Endothelial cell of umbilical vein (primary cell): ENCODE measurements around the gene KCNS3. TPM values are rescaled to one million over a fixed set of nuclear protein-coding genes. Genes with fewer than 3 reads are reported as not detected.

Experiments
- BruUV-seq: library from RNA; stranded (reverse); fragments of 400-500 nt; replicated peaks from 2 replicates; lab custom pipeline; 2021; lab: Mats Ljungman, UMichigan
- CTCF ChIA-PET: fragments of 300-600, 350-600 bp; sonication (Branson Sonifier 250); formaldehyde crosslinking; loops from one replicate; lab custom pipeline; 2021; ENCODE audit warnings: antibody characterized with exemption, inconsistent platforms; lab: Charles Lee
- POLR2A ChIA-PET: fragments of 300-600, 350-600 bp; sonication (Branson Sonifier 250); formaldehyde crosslinking; loops from one replicate; lab custom pipeline; 2021; ENCODE audit warnings: antibody characterized with exemption, inconsistent platforms; lab: Charles Lee
- DNase-seq: peaks from one replicate; pipeline ENCODE4 v3.0.0-alpha.2; 2011; ENCODE audit warnings: low read depth, low spot score
- FAIRE-seq: peaks from 2 replicates; lab custom pipeline; 2011; peaks lifted over from hg19 to GRCh38; lab: Jason Lieb, UNC
- H2AFZ ChIP-seq: 2 replicates; pipeline ENCODE4 v1.6.0; 2012; ENCODE audit warnings: low read depth, low read length, control low read depth, inconsistent platforms
- H3K27ac ChIP-seq: 2 replicates; pipeline ENCODE4 v1.5.1; 2011; ENCODE audit warnings: low read depth, mild to moderate bottlenecking, control low read depth, low read length, moderate library complexity; ENCODE audit not compliant: insufficient read depth
- H3K27me3 ChIP-seq, 2 experiments: 2 replicates each; pipeline versions ENCODE4 v1.6.0 to v1.6.1; 2011; ENCODE audit warnings: low read length in 2 of 2, mixed read lengths in 1 of 2; ENCODE audit not compliant: control insufficient read depth in 2 of 2, insufficient read depth in 2 of 2
- H3K36me3 ChIP-seq, 2 experiments: 2 replicates in 1 of 2; 3 replicates in 1 of 2; pipeline ENCODE4 v1.5.1; 2011; ENCODE audit warnings: low read length in 2 of 2, mild to moderate bottlenecking in 1 of 2, moderate library complexity in 1 of 2; ENCODE audit not compliant: control insufficient read depth in 2 of 2, insufficient read depth in 2 of 2; ENCODE audit errors: extremely low read depth in 1 of 2
- H3K4me1 ChIP-seq: 3 replicates; pipeline ENCODE4 v1.5.1; 2011; ENCODE audit warnings: mild to moderate bottlenecking, low read length; ENCODE audit not compliant: control insufficient read depth, insufficient read depth; ENCODE audit errors: extremely low read depth
- H3K4me2 ChIP-seq: 2 replicates; pipeline ENCODE4 v1.6.1; 2011; ENCODE audit warnings: low read length, control low read depth, mixed read lengths; ENCODE audit not compliant: insufficient read depth
- H3K4me3 ChIP-seq, 3 experiments: fragments of 200-600 bp in 1 of 3; sonication (generic), shearing (Covaris generic) in 1 of 3; replicated peaks in 1 of 3; 2 replicates each; pipeline ENCODE4 v1.5.1; 2011 to 2016; ENCODE audit warnings: control low read depth in 3 of 3, low read length in 3 of 3, mild to moderate bottlenecking in 2 of 3, inconsistent platforms in 1 of 3, low read depth in 1 of 3, moderate library complexity in 1 of 3; ENCODE audit not compliant: insufficient read depth in 1 of 3
- H3K79me2 ChIP-seq: 2 replicates; pipeline ENCODE4 v1.6.0; 2012; ENCODE audit warnings: low read length, inconsistent platforms; ENCODE audit not compliant: control insufficient read depth, insufficient read depth
- H3K9ac ChIP-seq: replicated peaks from 2 replicates; pipeline ENCODE3; 2011; ENCODE audit warnings: low read length, control low read depth; ENCODE audit not compliant: insufficient read depth; ENCODE audit errors: extremely low read depth
- H3K9me1 ChIP-seq: replicated peaks from 3 replicates; pipeline ENCODE4 v1.6.0; 2011; ENCODE audit warnings: mild to moderate bottlenecking, low read length; ENCODE audit not compliant: control insufficient read depth, insufficient read depth; ENCODE audit errors: extremely low read depth
- H3K9me3 ChIP-seq: replicated peaks from 2 replicates; pipeline ENCODE4 v1.5.1; 2012; ENCODE audit warnings: low read length, inconsistent platforms; ENCODE audit not compliant: control insufficient read depth, insufficient read depth
- H4K20me1 ChIP-seq: replicated peaks from 2 replicates; pipeline ENCODE3; 2011; ENCODE audit warnings: mild to moderate bottlenecking, low read length; ENCODE audit not compliant: control insufficient read depth, insufficient read depth; ENCODE audit errors: extremely low read depth
- EZH2 ChIP-seq: IDR thresholded peaks from 2 replicates; pipeline ENCODE4 v1.6.1; 2012; ENCODE audit warnings: borderline replicate concordance, low read depth, mild to moderate bottlenecking, moderate library complexity, low read length, inconsistent platforms; ENCODE audit not compliant: severe bottlenecking
- FOS ChIP-seq: IDR thresholded peaks from 2 replicates; pipeline ENCODE4 v1.6.1; 2011; ENCODE audit warnings: mild to moderate bottlenecking, low read length, moderate library complexity, borderline replicate concordance; ENCODE audit not compliant: insufficient read depth
- GATA2 ChIP-seq: IDR thresholded peaks from 2 replicates; pipeline ENCODE4 v1.7.0; 2011; ENCODE audit warnings: low read depth, mild to moderate bottlenecking, moderate library complexity, mixed read lengths, low read length; ENCODE audit not compliant: insufficient read length, insufficient read depth
- JUN ChIP-seq: IDR thresholded peaks from 2 replicates; pipeline ENCODE4 v1.6.1; 2011; ENCODE audit warnings: borderline replicate concordance, low read depth; ENCODE audit not compliant: insufficient read length, insufficient read depth
- MAX ChIP-seq: IDR thresholded peaks from 2 replicates; pipeline ENCODE4 v1.6.1; 2011; ENCODE audit not compliant: insufficient read depth, insufficient read length
- MYC ChIP-seq: IDR thresholded peaks from one replicate; pipeline ENCODE4 v1.6.1; 2011; ENCODE audit warnings: mild to moderate bottlenecking, low read depth, low read length
- POLR2A ChIP-seq: IDR thresholded peaks from 2 replicates; pipeline ENCODE4 v1.6.1; 2012; ENCODE audit warnings: low read depth, mild to moderate bottlenecking, control low read depth, low read length
- POLR2AphosphoS5 ChIP-seq: IDR thresholded peaks from 2 replicates; pipeline ENCODE4 v1.6.1; 2012; ENCODE audit warnings: low read depth, mild to moderate bottlenecking, control low read depth, low read length, moderate library complexity; ENCODE audit not compliant: insufficient read depth
- dilution Hi-C: fragments of 300-500 bp; cut with MboI; formaldehyde crosslinking; loops from one replicate; pipeline ENCODE4 v1.15.0; 2019; ENCODE audit warnings: low sequenced_read_pairs; ENCODE audit not compliant: extremely low pct_ligation_motif_present
- intact Hi-C: fragments of 100-400 bp; cut with micrococcal nuclease; formaldehyde crosslinking; loops from one replicate; pipeline ENCODE4 v1.10.0; 2022
- polyA plus RNA-seq, 4 experiments: library from polyadenylated mRNA; depleted of rRNA in 3 of 4; stranded (reverse) in 3 of 4; unstranded in 1 of 4; fragments of >200 nt; gene quantifications; 2 replicates each; pipeline versions ENCODE4 v1.2.1 to v1.2.3, GENCODE V29; 2011 to 2012; ENCODE audit warnings: missing spikeins in 1 of 4
- total RNA-seq: library from RNA; stranded (reverse); gene quantifications from 2 replicates; pipeline ENCODE4 v1.2.3, GENCODE V29; 2021
- TF ChIP-seq, protein P1 (sequence below), 2 donors: IDR thresholded peaks; 1 replicate in 1 of 2; 2 replicates in 1 of 2; pipeline ENCODE4 v1.5.1; 2011; ENCODE audit warnings: low read length in 2 of 2, mild to moderate bottlenecking in 2 of 2, moderate library complexity in 2 of 2, control low read depth in 1 of 2, inconsistent platforms in 1 of 2, low read depth in 1 of 2; ENCODE audit not compliant: insufficient read depth in 1 of 2; ENCODE audit errors: extremely low read depth in 1 of 2

The KCNS3 gene
- total and polyA plus RNA-seq, 2 donors (not counting 3 experiments of a cell fraction or from before 2014, with no cell fraction given): 0.75 to 2.4 TPM

GRCh38 chr2:17858064-17858463 lies 20.4 kb upstream of the KCNS3 start:
- H3K27ac ChIP-seq: no peak overlapping the region
- no peaks in the 10 kb centered on the region for H3K9me3 ChIP-seq
- H3K79me2 ChIP-seq: no peaks in the 10 kb centered on the region
- H3K4me1 ChIP-seq: no peaks in the 10 kb centered on the region
- ChIA-PET POLR2A (no interaction called here), CTCF (no interaction called here)
- no peaks in the 10 kb centered on the region for H3K9me1 ChIP-seq
- H3K9ac ChIP-seq: no peak overlapping the region
- H3K27me3 ChIP-seq: peaks cover 0 to 2% of the 10 kb centered on the region in 2 experiments
- no TSS peak for BruUV-seq
- FAIRE-seq (no peak), DNase-seq (no peak)
- H2AFZ ChIP-seq: no peak overlapping the region
- TF ChIP-seq MAX (no peak), GATA2 (no peak), POLR2AphosphoS5 (no peak), FOS (no peak), EZH2 (no peak), MYC (no peak), JUN (no peak), POLR2A (no peak)
- TF ChIP-seq, protein P1, sequence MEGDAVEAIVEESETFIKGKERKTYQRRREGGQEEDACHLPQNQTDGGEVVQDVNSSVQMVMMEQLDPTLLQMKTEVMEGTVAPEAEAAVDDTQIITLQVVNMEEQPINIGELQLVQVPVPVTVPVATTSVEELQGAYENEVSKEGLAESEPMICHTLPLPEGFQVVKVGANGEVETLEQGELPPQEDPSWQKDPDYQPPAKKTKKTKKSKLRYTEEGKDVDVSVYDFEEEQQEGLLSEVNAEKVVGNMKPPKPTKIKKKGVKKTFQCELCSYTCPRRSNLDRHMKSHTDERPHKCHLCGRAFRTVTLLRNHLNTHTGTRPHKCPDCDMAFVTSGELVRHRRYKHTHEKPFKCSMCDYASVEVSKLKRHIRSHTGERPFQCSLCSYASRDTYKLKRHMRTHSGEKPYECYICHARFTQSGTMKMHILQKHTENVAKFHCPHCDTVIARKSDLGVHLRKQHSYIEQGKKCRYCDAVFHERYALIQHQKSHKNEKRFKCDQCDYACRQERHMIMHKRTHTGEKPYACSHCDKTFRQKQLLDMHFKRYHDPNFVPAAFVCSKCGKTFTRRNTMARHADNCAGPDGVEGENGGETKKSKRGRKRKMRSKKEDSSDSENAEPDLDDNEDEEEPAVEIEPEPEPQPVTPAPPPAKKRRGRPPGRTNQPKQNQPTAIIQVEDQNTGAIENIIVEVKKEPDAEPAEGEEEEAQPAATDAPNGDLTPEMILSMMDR (IDR thresholded peaks at IDR 0.05; ENCODE audit: extremely low read depth in 1 of 2, insufficient read depth in 1 of 2, low read depth in 1 of 2, low read length in 2 of 2): no peak
- intact Hi-C loops (no loop called here), dilution Hi-C loops (no loop called here)
- no peaks in the 10 kb centered on the region for H4K20me1 ChIP-seq
- no peaks in the 10 kb centered on the region for H3K36me3 ChIP-seq
- no peak overlapping the region for H3K4me2 ChIP-seq
- H3K4me3 ChIP-seq: no peak overlapping the region
